Panc1 (cell line): Measurements from ENCODE around the gene CDH6. TPM values are rescaled to one million over a fixed set of nuclear protein-coding genes. Genes with fewer than 3 reads are reported as not detected.

Source experiments
- ATAC-seq: fragments of 200-7000 bp; cut with Tn5 transposase; 2 replicates; pipeline ENCODE4 v1.9.1; 2020; ENCODE audit warnings: mild to moderate bottlenecking, moderate library complexity
- BruUV-seq: library from RNA; stranded (reverse); fragments of 400-500 nt; replicated peaks from 2 replicates; lab custom pipeline; 2021; lab: Mats Ljungman, UMichigan
- CTCF ChIA-PET: fragments of 300-600 bp; sonication (Branson Sonifier 250); formaldehyde crosslinking; loops from one replicate; lab custom pipeline; 2022; ENCODE audit warnings: antibody characterized with exemption; lab: Charles Lee
- POLR2A ChIA-PET: fragments of 300-600 bp; sonication (Branson Sonifier 250); formaldehyde crosslinking; loops from one replicate; lab custom pipeline; 2022; ENCODE audit warnings: antibody characterized with exemption; lab: Charles Lee
- DNase-seq: peaks from one replicate; pipeline ENCODE4 v3.0.0-alpha.2; 2010; ENCODE audit warnings: low read depth, low spot score
- H3K27ac ChIP-seq: 2 replicates; pipeline ENCODE4 v1.5.1; 2011; ENCODE audit warnings: mild to moderate bottlenecking, low read length, inconsistent platforms
- H3K27me3 ChIP-seq: fragments of 200-500 bp; sonication (Bioruptor generic); 2 replicates; pipeline ENCODE4 v1.6.0; 2014; ENCODE audit warnings: low read length, inconsistent platforms; ENCODE audit not compliant: control insufficient read depth, insufficient read depth
- H3K36me3 ChIP-seq: fragments of 200-500 bp; sonication (Bioruptor generic); 2 replicates; pipeline ENCODE4 v1.5.1; 2014; ENCODE audit warnings: inconsistent platforms, mild to moderate bottlenecking, low read length, moderate library complexity; ENCODE audit not compliant: control insufficient read depth, insufficient read depth
- H3K4me1 ChIP-seq: 2 replicates; pipeline ENCODE4 v1.5.1; 2011; ENCODE audit warnings: inconsistent platforms, mild to moderate bottlenecking, low read length, moderate library complexity; ENCODE audit not compliant: control insufficient read depth, insufficient read depth
- H3K4me3 ChIP-seq, 2 experiments: 2 replicates each; pipeline ENCODE4 v1.5.1; 2011 to 2012; ENCODE audit warnings: low read depth in 2 of 2, low read length in 2 of 2, mild to moderate bottlenecking in 2 of 2, inconsistent platforms in 1 of 2, moderate library complexity in 1 of 2
- H3K9me3 ChIP-seq: fragments of 200-500 bp; sonication (Bioruptor generic); 2 replicates; pipeline ENCODE4 v1.5.1; 2014; ENCODE audit warnings: low read depth, mild to moderate bottlenecking, inconsistent platforms, low read length, moderate library complexity; ENCODE audit not compliant: control insufficient read depth, insufficient read depth
- CTCF ChIP-seq: fragments of 450-650 bp; IDR thresholded peaks from 2 replicates; pipeline ENCODE4 v1.5.1; 2017; ENCODE audit warnings: mild to moderate bottlenecking
- POLR2AphosphoS5 ChIP-seq: IDR thresholded peaks from 2 replicates; pipeline ENCODE4 v1.6.1; 2012; ENCODE audit warnings: mild to moderate bottlenecking, low read depth, low read length, moderate library complexity
- REST ChIP-seq, 2 experiments: IDR thresholded peaks; 2 replicates each; pipeline ENCODE4 v1.6.1; 2011 to 2012; ENCODE audit warnings: low read depth in 2 of 2, control low read depth in 1 of 2, low read length in 1 of 2, mild to moderate bottlenecking in 1 of 2, moderate library complexity in 1 of 2; ENCODE audit not compliant: insufficient read depth in 1 of 2
- SIN3A ChIP-seq: IDR thresholded peaks from 2 replicates; pipeline ENCODE4 v1.6.1; 2012; ENCODE audit warnings: low read depth, mild to moderate bottlenecking, low read length, moderate library complexity, borderline replicate concordance; ENCODE audit not compliant: insufficient read depth
- TCF7L2 ChIP-seq: IDR thresholded peaks from 2 replicates; pipeline ENCODE4 v1.6.1; 2011; ENCODE audit warnings: mild to moderate bottlenecking, low read depth, low read length, inconsistent platforms
- in situ Hi-C: cut with HindIII; loops from 2 replicates; pipeline ENCODE4 v1.10.0; 2016; ENCODE audit warnings: low sequenced_read_pairs, low pct_unique_long_range_greater_than_20kb
- intact Hi-C: fragments of 100-400 bp; cut with micrococcal nuclease; formaldehyde crosslinking; loops from one replicate; pipeline ENCODE4 v1.10.0; 2022; ENCODE audit not compliant: unreplicated experiment
- total RNA-seq: library from RNA; stranded (reverse); gene quantifications from one replicate; pipeline ENCODE4 v1.2.1, GENCODE V29; 2021; ENCODE audit not compliant: unreplicated experiment

The CDH6 gene
- total RNA-seq, 1 experiment from 2014 or later = 0.36 TPM

GRCh38 chr5:31213257-31213656, 19.8 kb downstream of the CDH6 start:
- H3K36me3 ChIP-seq = no peaks in the 10 kb centered on the region
- in situ Hi-C loops = no loop called here
- no peak for DNase-seq
- no peak overlapping the region for H3K4me3 ChIP-seq
- no TSS peak for BruUV-seq
- no peaks in the 10 kb centered on the region; the same call in 1 of the 2 replicates for H3K27me3 ChIP-seq
- no peak overlapping the region for H3K27ac ChIP-seq
- no peaks in the 10 kb centered on the region for H3K4me1 ChIP-seq
- CTCF ChIA-PET = no interaction called here
- no peaks in the 10 kb centered on the region for H3K9me3 ChIP-seq
- ATAC-seq = no peak
- POLR2A ChIA-PET = no interaction called here
- TF ChIP-seq CTCF (no peak), TCF7L2 (no peak), POLR2AphosphoS5 (no peak), SIN3A (no peak), REST (IDR thresholded peaks at IDR 0.05; ENCODE audit: insufficient read depth in 1 of 2, low read depth in 2 of 2, low read length in 1 of 2) (no peak)
- intact Hi-C loops = no loop called here

- Histone ChIP-seq H3K9me3 (no peaks in the 10 kb centered on the region), H3K27me3 (no peaks in the 10 kb centered on the region; the same call in 1 of the 2 replicates), H3K36me3 (no peaks in the 10 kb centered on the region), H3K4me1 (no peaks in the 10 kb centered on the region), H3K27ac (no peak overlapping the region), H3K4me3 (no peak overlapping the region)
- ATAC-seq (no peak), DNase-seq (no peak)
- no TSS peak for BruUV-seq
- ChIA-PET POLR2A (no interaction called here), CTCF (interaction anchor here (0.7 kb wide), 1 partner anchor 19 kb away, joined by 3 read pairs; no protein-coding TSS in a partner anchor)
- no peak for TF ChIP-seq TCF7L2
- no peak for TF ChIP-seq POLR2AphosphoS5
- TF ChIP-seq CTCF = no peak
- TF ChIP-seq SIN3A = no peak
- no peak for TF ChIP-seq REST (IDR thresholded peaks at IDR 0.05; ENCODE audit: insufficient read depth in 1 of 2, low read depth in 2 of 2, low read length in 1 of 2)
- in situ Hi-C loops (no loop called here), intact Hi-C loops (no loop called here)
Observed at GRCh38 chr5:31213705-31214121, 20.2 kb downstream of the CDH6 start.
